H1 (cell line): ENCODE results near the gene OCRL. TPM values are rescaled to one million over a fixed set of nuclear protein-coding genes. Genes with fewer than 3 reads are reported as not detected.

Experiments
- CTCF ChIA-PET: fragments of 300-600 bp; sonication (Branson Sonifier 250); formaldehyde crosslinking; loops from one replicate; lab custom pipeline; 2021; ENCODE audit not compliant: partially characterized antibody; lab: Charles Lee
- POLR2A ChIA-PET: fragments of 300-600 bp; sonication (Branson Sonifier 250); formaldehyde crosslinking; loops from one replicate; lab custom pipeline; 2021; ENCODE audit warnings: inconsistent platforms; ENCODE audit not compliant: partially characterized antibody; lab: Charles Lee
- DNase-seq, 2 experiments: peaks; one replicate each; pipeline versions ENCODE4 v3.0.0 to v3.0.0-alpha.2; 2010 to 2022; ENCODE audit warnings: low spot score in 2 of 2, low read depth in 1 of 2, mixed read lengths in 1 of 2
- FAIRE-seq: peaks from 2 replicates; lab custom pipeline; 2011; peaks lifted over from hg19 to GRCh38; lab: Jason Lieb, UNC
- H2AFZ ChIP-seq: 2 replicates; pipeline ENCODE4 v1.8.1; 2012; ENCODE audit warnings: low read length, inconsistent platforms
- H2AK5ac ChIP-seq: 2 replicates; pipeline ENCODE4 v1.6.1; 2013; ENCODE audit warnings: low read depth, low read length
- H2BK120ac ChIP-seq: replicated peaks from 2 replicates; pipeline ENCODE3; 2013; ENCODE audit warnings: low read depth, low read length, inconsistent platforms
- H2BK12ac ChIP-seq: 2 replicates; pipeline ENCODE4 v1.6.1; 2013; ENCODE audit warnings: low read depth, low read length
- H2BK15ac ChIP-seq: 2 replicates; pipeline ENCODE4 v1.6.1; 2013; ENCODE audit warnings: low read length
- H2BK20ac ChIP-seq: 2 replicates; pipeline ENCODE4 v1.6.1; 2013; ENCODE audit warnings: low read length
- H2BK5ac ChIP-seq: 2 replicates; pipeline ENCODE4 v1.6.1; 2013; ENCODE audit warnings: low read depth, low read length
- H3K14ac ChIP-seq: 2 replicates; pipeline ENCODE4 v1.6.1; 2013; ENCODE audit warnings: inconsistent platforms; ENCODE audit not compliant: insufficient read length
- H3K18ac ChIP-seq: 2 replicates; pipeline ENCODE4 v1.6.1; 2013; ENCODE audit warnings: low read length; ENCODE audit errors: extremely low read depth
- H3K23ac ChIP-seq: 2 replicates; pipeline ENCODE4 v1.6.1; 2013; ENCODE audit warnings: inconsistent platforms; ENCODE audit not compliant: insufficient read length
- H3K23me2 ChIP-seq: 2 replicates; pipeline ENCODE4 v1.6.1; 2013; ENCODE audit warnings: low read depth, low read length
- H3K27ac ChIP-seq: 2 replicates; pipeline ENCODE4 v1.6.1; 2011; ENCODE audit warnings: low read depth, low read length, inconsistent platforms
- H3K27me3 ChIP-seq, 4 experiments: replicated peaks in 1 of 4; 1 replicate in 1 of 4; 2 replicates in 3 of 4; pipeline versions ENCODE4 v1.6.1 to v1.8.1; 2011 to 2013; ENCODE audit warnings: low read length in 3 of 4, mild to moderate bottlenecking in 3 of 4, inconsistent platforms in 2 of 4, mixed read lengths in 2 of 4, moderate library complexity in 1 of 4; ENCODE audit not compliant: control insufficient read depth in 3 of 4, insufficient read depth in 3 of 4; ENCODE audit errors: extremely low read depth in 1 of 4
- H3K36me3 ChIP-seq, 4 experiments: 2 replicates each; pipeline versions ENCODE4 v1.6.1 to v1.8.1; 2011 to 2013; ENCODE audit warnings: mild to moderate bottlenecking in 4 of 4, low read length in 3 of 4, moderate library complexity in 2 of 4, control low read depth in 1 of 4, inconsistent platforms in 1 of 4; ENCODE audit not compliant: insufficient read depth in 4 of 4, control insufficient read depth in 2 of 4
- H3K4ac ChIP-seq: replicated peaks from 2 replicates; pipeline ENCODE3; 2013; ENCODE audit warnings: low read length, low read depth, mixed read lengths, inconsistent platforms; ENCODE audit not compliant: insufficient read length
- H3K4me1 ChIP-seq, 4 experiments: replicated peaks in 1 of 4; 1 replicate in 1 of 4; 2 replicates in 3 of 4; pipeline versions ENCODE4 v1.6.1 to v1.8.1; 2011 to 2013; ENCODE audit warnings: low read length in 3 of 4, inconsistent platforms in 2 of 4, mixed read lengths in 1 of 4; ENCODE audit not compliant: insufficient read depth in 4 of 4, control insufficient read depth in 3 of 4
- H3K4me2 ChIP-seq, 2 experiments: 2 replicates each; pipeline versions ENCODE4 v1.6.1 to v1.8.1; 2011 to 2013; ENCODE audit warnings: low read depth in 2 of 2, low read length in 2 of 2, control low read depth in 1 of 2, inconsistent platforms in 1 of 2, mild to moderate bottlenecking in 1 of 2; ENCODE audit not compliant: insufficient read depth in 1 of 2
- H3K4me3 ChIP-seq, 4 experiments: fragments of 200-600, 300-600 bp in 1 of 4; sonication (generic), shearing (Covaris generic), sonication (Bioruptor Twin) in 1 of 4; 2 replicates each; pipeline versions ENCODE4 v1.5.1 to v1.8.1; 2011 to 2016; ENCODE audit warnings: low read length in 4 of 4, low read depth in 3 of 4, control low read depth in 2 of 4, inconsistent platforms in 2 of 4, mild to moderate bottlenecking in 2 of 4, mixed read lengths in 1 of 4, moderate library complexity in 1 of 4; ENCODE audit not compliant: insufficient read depth in 2 of 4; ENCODE audit errors: extremely low read depth in 1 of 4
- H3K56ac ChIP-seq: replicated peaks from 2 replicates; pipeline ENCODE3; 2013; ENCODE audit warnings: low read depth, mild to moderate bottlenecking, mixed read lengths, low read length, inconsistent platforms; ENCODE audit not compliant: insufficient read length
- H3K79me1 ChIP-seq: 2 replicates; pipeline ENCODE4 v1.6.1; 2013; ENCODE audit warnings: low read depth, low read length, control low read depth
- H3K79me2 ChIP-seq, 2 experiments: 2 replicates each; pipeline versions ENCODE4 v1.6.1 to v1.8.1; 2012 to 2013; ENCODE audit warnings: low read length in 2 of 2, mild to moderate bottlenecking in 2 of 2, inconsistent platforms in 1 of 2; ENCODE audit not compliant: insufficient read depth in 2 of 2, control insufficient read depth in 1 of 2
- H3K9ac ChIP-seq, 4 experiments: replicated peaks in 1 of 4; 1 replicate in 1 of 4; 2 replicates in 3 of 4; pipeline versions ENCODE4 v1.6.1 to v1.8.1; 2011 to 2013; ENCODE audit warnings: low read depth in 3 of 4, low read length in 3 of 4, control low read depth in 2 of 4, mild to moderate bottlenecking in 2 of 4, moderate library complexity in 2 of 4, inconsistent platforms in 1 of 4; ENCODE audit errors: extremely low read depth in 1 of 4
- H3K9me3 ChIP-seq, 2 experiments: 2 replicates each; pipeline versions ENCODE4 v1.6.1 to v1.8.1; 2012 to 2013; ENCODE audit warnings: mild to moderate bottlenecking in 2 of 2, moderate library complexity in 2 of 2, control low read depth in 1 of 2, inconsistent platforms in 1 of 2, low read depth in 1 of 2, low read length in 1 of 2, mixed read lengths in 1 of 2; ENCODE audit not compliant: insufficient read depth in 2 of 2
- H4K20me1 ChIP-seq, 2 experiments: replicated peaks in 1 of 2; 2 replicates each; pipeline versions ENCODE3 to v1.8.1; 2011 to 2013; ENCODE audit warnings: inconsistent platforms in 2 of 2, low read length in 2 of 2, mild to moderate bottlenecking in 1 of 2; ENCODE audit not compliant: insufficient read depth in 2 of 2, control insufficient read depth in 1 of 2
- H4K5ac ChIP-seq: 2 replicates; pipeline ENCODE4 v1.6.1; 2013; ENCODE audit warnings: low read length, low read depth, mixed read lengths, inconsistent platforms; ENCODE audit not compliant: insufficient read length
- H4K8ac ChIP-seq: 2 replicates; pipeline ENCODE4 v1.8.0; 2013; ENCODE audit warnings: mild to moderate bottlenecking, moderate library complexity, low read length, inconsistent platforms; ENCODE audit not compliant: insufficient read depth; ENCODE audit errors: extremely low read depth
- H4K91ac ChIP-seq: replicated peaks from 2 replicates; pipeline ENCODE3; 2013; ENCODE audit warnings: low read length, mixed read lengths, inconsistent platforms; ENCODE audit not compliant: insufficient read length
- BRCA1 ChIP-seq: IDR thresholded peaks from 2 replicates; pipeline ENCODE4 v1.6.1; 2012; ENCODE audit warnings: low read depth, low read length, improper control_type of control experiment
- CHD1 ChIP-seq: IDR thresholded peaks from 2 replicates; pipeline ENCODE4 v1.6.1; 2012; ENCODE audit warnings: low read depth, low read length, improper control_type of control experiment
- HDAC6 ChIP-seq: IDR thresholded peaks from one replicate; pipeline ENCODE4 v1.7.1; 2012; ENCODE audit warnings: low read depth, mild to moderate bottlenecking, inconsistent platforms, low read length, moderate library complexity
- JUN ChIP-seq: IDR thresholded peaks from 2 replicates; pipeline ENCODE4 v1.6.1; 2011; ENCODE audit warnings: low read depth, mild to moderate bottlenecking, improper control_type of control experiment, low read length
- POLR2AphosphoS5 ChIP-seq: IDR thresholded peaks from 2 replicates; pipeline ENCODE4 v1.6.1; 2011; ENCODE audit warnings: low read depth, low read length
- POU5F1 ChIP-seq: IDR thresholded peaks from 2 replicates; pipeline ENCODE4 v1.6.1; 2011; ENCODE audit warnings: low read depth, mild to moderate bottlenecking, low read length, moderate library complexity
- SIN3A ChIP-seq, 2 experiments: IDR thresholded peaks in 1 of 2; conservative IDR thresholded peaks in 1 of 2; 2 replicates each; pipeline ENCODE4 v1.6.1; 2011 to 2012; ENCODE audit warnings: low read length in 2 of 2, improper control_type of control experiment in 1 of 2, low read depth in 1 of 2, mild to moderate bottlenecking in 1 of 2
- SIX5 ChIP-seq: IDR thresholded peaks from 2 replicates; pipeline ENCODE4 v1.6.1; 2011; ENCODE audit warnings: mild to moderate bottlenecking, low read depth, low read length
- SP2 ChIP-seq: IDR thresholded peaks from 2 replicates; pipeline ENCODE4 v1.6.1; 2012; ENCODE audit warnings: mild to moderate bottlenecking, low read length, inconsistent platforms
- SUZ12 ChIP-seq: fragments of 200-600 bp; sonication (generic); IDR thresholded peaks from 2 replicates; pipeline ENCODE4 v1.6.1; 2012; ENCODE audit warnings: mild to moderate bottlenecking, inconsistent platforms, low read length, moderate library complexity, mixed read lengths
- TAF1 ChIP-seq: IDR thresholded peaks from 2 replicates; pipeline ENCODE4 v1.6.1; 2011; ENCODE audit warnings: mild to moderate bottlenecking, low read depth, low read length
- TBP ChIP-seq: IDR thresholded peaks from 2 replicates; pipeline ENCODE4 v1.6.1; 2011; ENCODE audit warnings: low read depth, low read length, improper control_type of control experiment
- WGBS, 2 experiments: shearing (Covaris generic) in 1 of 2; methylation state at CpG; one replicate each; pipeline versions ENCODE4 v1.1.6 to v1.1.7; 2013 to 2015; ENCODE audit warnings: low lambda C conversion rate in 2 of 2, mixed read lengths in 2 of 2, inconsistent platforms in 1 of 2, low coverage in 1 of 2, missing lambda C conversion rate in 1 of 2; ENCODE audit not compliant: insufficient replicate concordance in 2 of 2, insufficient coverage in 1 of 2, insufficient read length in 1 of 2; ENCODE audit errors: extremely low coverage in 1 of 2, missing lambda C conversion rate in 1 of 2; 5-methylcytosine and 5-hydroxymethylcytosine counted together
- polyA plus RNA-seq, 7 experiments: library from polyadenylated mRNA; depleted of rRNA in 3 of 7; stranded (reverse) in 5 of 7; unstranded in 2 of 7; fragments of >200 nt in 5 of 7; fragments of 200-250 nt in 2 of 7; gene quantifications; 1 replicate in 5 of 7; 2 replicates in 1 of 7; 4 replicates in 1 of 7; pipeline versions ENCODE4 v1.2.1 to v1.2.3, GENCODE V29; 2011 to 2013; ENCODE audit warnings: missing spikeins in 2 of 7, mixed read lengths in 2 of 7
- total RNA-seq: library from RNA; stranded (reverse); fragmentation: NEBNext Ultra II Directional; extraction: Animal tissue kit (Norgen Biotek cat#: 25700); gene quantifications from 2 replicates; pipeline ENCODE4 v1.2.1, GENCODE V29; 2021
- TF ChIP-seq, protein P1 (sequence below): IDR thresholded peaks from 2 replicates; pipeline ENCODE4 v1.6.1; 2011; ENCODE audit warnings: low read depth, mild to moderate bottlenecking, low read length; ENCODE audit not compliant: insufficient read depth
- TF ChIP-seq, protein P2 (sequence below): IDR thresholded peaks from 2 replicates; pipeline ENCODE4 v1.6.1; 2012; ENCODE audit warnings: inconsistent platforms

The OCRL gene
- total and polyA plus RNA-seq, 2 of the 8 experiments (the other 6 are each of a cell fraction or from before 2014, with no cell fraction given), result 12.7 to 15.1 TPM

DNA sequence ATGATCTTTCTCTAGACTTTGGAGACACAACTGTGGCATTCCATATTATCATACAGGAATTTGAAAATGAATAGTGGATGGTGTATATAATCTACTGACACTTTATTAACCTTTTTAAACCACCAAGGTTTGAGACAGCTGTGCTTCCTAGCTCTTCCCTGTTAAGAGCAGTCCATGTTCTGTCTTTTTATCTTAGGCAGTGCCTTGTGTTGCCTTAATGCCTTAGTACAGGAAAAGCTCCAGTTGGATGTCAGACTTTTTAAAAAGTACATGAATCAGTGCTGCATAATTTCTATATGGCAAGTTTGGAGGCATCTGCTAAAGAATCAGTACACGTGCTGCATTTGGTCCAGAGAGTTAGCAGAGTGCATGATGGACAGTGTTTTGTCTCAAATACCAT is 45.1 kb downstream of the OCRL start:
- no peak overlapping the region for H3K4ac ChIP-seq
- DNase-seq, result no peak
- no peaks in the 10 kb centered on the region for H3K79me1 ChIP-seq
- no peak overlapping the region for H2BK20ac ChIP-seq
- no peak overlapping the region for H2BK120ac ChIP-seq
- ChIA-PET POLR2A (no interaction called here), CTCF (no interaction called here)
- FAIRE-seq, result no peak
- H2AK5ac ChIP-seq, result no peak overlapping the region
- H4K20me1 ChIP-seq, result no peaks in the 10 kb centered on the region
- H3K18ac ChIP-seq, result no peak overlapping the region
- 83% methylated on average over 1 of the region's 1 CpG; no CpG with 5 or more reads in 1 of the 2 experiments for WGBS, 2 experiments
- H2AFZ ChIP-seq, result no peak overlapping the region
- H3K56ac ChIP-seq, result no peak overlapping the region
- H4K8ac ChIP-seq, result no peak overlapping the region
- no peak overlapping the region for H3K9ac ChIP-seq
- H4K91ac ChIP-seq, result no peak overlapping the region
- no peak overlapping the region for H4K5ac ChIP-seq
- no peak overlapping the region for H3K23ac ChIP-seq
- no peak overlapping the region for H3K14ac ChIP-seq
- H3K4me1 ChIP-seq, result no peaks in the 10 kb centered on the region
- no peak overlapping the region for H3K27ac ChIP-seq
- H3K27me3 ChIP-seq, result no peaks in the 10 kb centered on the region
- H2BK15ac ChIP-seq, result no peak overlapping the region
- H3K36me3 ChIP-seq, result peaks cover 0 to 36% (median 5%) of the 10 kb centered on the region in 4 experiments; a peak in 5 of 8 replicates
- no peak overlapping the region for H2BK12ac ChIP-seq
- no peaks in the 10 kb centered on the region for H3K23me2 ChIP-seq
- H3K79me2 ChIP-seq, result no peaks in the 10 kb centered on the region
- H3K4me2 ChIP-seq, result no peak overlapping the region
- H3K9me3 ChIP-seq, result no peaks in the 10 kb centered on the region
- H3K4me3 ChIP-seq, result no peak overlapping the region
- no peak overlapping the region for H2BK5ac ChIP-seq
- TF ChIP-seq CHD1 (no peak), TBP (no peak), POLR2AphosphoS5 (no peak), SIX5 (no peak), BRCA1 (no peak), JUN (no peak), HDAC6 (no peak), SP2 (no peak), TAF1 (no peak), SIN3A (conservative IDR thresholded peaks at IDR 0.05 in 1 of 2, IDR thresholded peaks at IDR 0.05 in 1 of 2; ENCODE audit: low read depth in 1 of 2, low read length in 2 of 2) (no peak), SUZ12 (no peak), POU5F1 (no peak)
- TF ChIP-seq, protein P1, sequence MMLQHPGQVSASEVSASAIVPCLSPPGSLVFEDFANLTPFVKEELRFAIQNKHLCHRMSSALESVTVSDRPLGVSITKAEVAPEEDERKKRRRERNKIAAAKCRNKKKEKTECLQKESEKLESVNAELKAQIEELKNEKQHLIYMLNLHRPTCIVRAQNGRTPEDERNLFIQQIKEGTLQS, result no peak
- TF ChIP-seq, protein P2, sequence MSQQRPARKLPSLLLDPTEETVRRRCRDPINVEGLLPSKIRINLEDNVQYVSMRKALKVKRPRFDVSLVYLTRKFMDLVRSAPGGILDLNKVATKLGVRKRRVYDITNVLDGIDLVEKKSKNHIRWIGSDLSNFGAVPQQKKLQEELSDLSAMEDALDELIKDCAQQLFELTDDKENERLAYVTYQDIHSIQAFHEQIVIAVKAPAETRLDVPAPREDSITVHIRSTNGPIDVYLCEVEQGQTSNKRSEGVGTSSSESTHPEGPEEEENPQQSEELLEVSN, result no peak
